Esophagus squamous epithelium (tissue), 4 donors: ENCODE data around the gene CTNNA2.

ENCODE experiments used
- CTCF ChIP-seq, 6 experiments: fragments of 450-650 bp in 4 of 6; fragments of 200-600 bp in 2 of 6; sonication (generic) in 2 of 6; IDR thresholded peaks; one replicate each; pipeline ENCODE4 v1.5.1; 2016 to 2019; ENCODE audit warnings: antibody characterized with exemption in 6 of 6, mild to moderate bottlenecking in 4 of 6, moderate library complexity in 4 of 6
- POLR2A ChIP-seq, 4 donors: fragments of 450-650 bp; IDR thresholded peaks; one replicate each; pipeline ENCODE4 v1.6.1; 2017; ENCODE audit warnings: antibody characterized with exemption in 4 of 4, mild to moderate bottlenecking in 4 of 4, moderate library complexity in 3 of 4

DNA sequence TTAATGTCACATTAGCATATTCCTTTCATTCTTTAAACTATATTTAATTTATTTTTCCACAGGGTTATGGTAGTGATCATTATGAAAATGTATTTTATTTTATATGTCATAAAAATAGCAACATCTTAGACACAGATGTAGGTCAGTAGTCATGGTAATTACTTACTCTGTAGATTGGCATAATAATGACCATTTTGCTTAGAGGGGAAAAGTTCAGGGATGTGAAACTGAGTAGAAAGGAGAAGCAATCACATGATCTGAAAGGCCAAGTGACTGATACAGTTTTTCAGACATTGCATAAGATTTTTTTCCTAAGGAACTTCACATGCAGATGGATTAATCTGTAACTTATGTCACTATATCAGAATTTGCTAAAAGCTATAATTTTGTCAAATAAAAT, 286.9 kb downstream of the CTNNA2 start:
- no peak for TF ChIP-seq CTCF (IDR thresholded peaks at IDR 0.05)
- TF ChIP-seq POLR2A (IDR thresholded peaks at IDR 0.05) = no peak
